Fibroblast of the conjunctiva (primary cell): ENCODE data around the gene BICRAL.
A peak's percentile ranks its signal among the peaks of the same experiment; 100 is the strongest.
"Not testable (repeated sequence)": the region's sequence is repeated elsewhere in the genome, so short reads cannot be mapped to it uniquely, and the experiment has no call there.

Source experiments
- DNase-seq: peaks from one replicate; pipeline ENCODE4 v3.0.0-alpha.2; 2010; ENCODE audit warnings: low read depth

Gene BICRAL

GRCh38 chr6:42781796-42782688, at the start of gene BICRAL:
Gene BICRAL (plus strand): TSS chr6:42782052. CDS start chr6:42822023, 39,971 bp downstream.
- peak; percentile 82 for DNase-seq

GRCh38 chr6:42733867-42734481, 47.9 kb upstream of the BICRAL start:
- not testable (repeated sequence) for DNase-seq

GRCh38 chr6:42735976-42736375, 45.9 kb upstream of the BICRAL start:
- no peak for DNase-seq

GRCh38 chr6:42740725-42741124, 41.1 kb upstream of the BICRAL start:
- no peak for DNase-seq

GRCh38 chr6:42742116-42742894, 39.5 kb upstream of the BICRAL start:
- DNase-seq: no peak

- no peak for DNase-seq
These were observed 37.4 kb upstream of the BICRAL start for GRCh38 chr6:42744351-42744893.

- DNase-seq: no peak
These were observed 36.7 kb upstream of the BICRAL start for GRCh38 chr6:42745083-42745639.

- DNase-seq: peak; percentile 99
These were observed 36.0 kb upstream of the BICRAL start, which contains the start of gene TBCC for GRCh38 chr6:42745640-42746462. Gene TBCC (minus strand): TSS chr6:42746103. CDS start chr6:42746073, 30 bp downstream.

GRCh38 chr6:42746463-42747391, 35.1 kb upstream of the BICRAL start:
- peak; percentile 95 for DNase-seq

GRCh38 chr6:42748203-42748898, 33.5 kb upstream of the BICRAL start:
- no peak for DNase-seq

- no peak for DNase-seq
These were observed 30.8 kb upstream of the BICRAL start for GRCh38 chr6:42751055-42751454.

GRCh38 chr6:42754759-42755158, 27.1 kb upstream of the BICRAL start:
- DNase-seq: no peak

- no peak for DNase-seq
These were observed 25.1 kb upstream of the BICRAL start for GRCh38 chr6:42756722-42757121.

GRCh38 chr6:42758756-42759430, 23.0 kb upstream of the BICRAL start:
- DNase-seq: no peak

- no peak for DNase-seq
These were observed 20.4 kb upstream of the BICRAL start for GRCh38 chr6:42761287-42762067.

GRCh38 chr6:42762426-42762859, 19.4 kb upstream of the BICRAL start:
- no peak for DNase-seq

GRCh38 chr6:42762950-42763349, 18.9 kb upstream of the BICRAL start:
- DNase-seq: no peak
